GM12878 (cell line): ENCODE measurements around the gene SLC35C1. TPM values are rescaled to one million over a fixed set of nuclear protein-coding genes. Genes with fewer than 3 reads are reported as not detected.

ENCODE experiments used
- ATAC-seq: fragments of 200-7000 bp; cut with Tn5 transposase; 3 replicates; pipeline ENCODE4 v1.9.1; 2020; ENCODE audit warnings: mild to moderate bottlenecking, moderate library complexity
- BruUV-seq: library from RNA; stranded (reverse); fragments of 400-500 nt; replicated peaks from 2 replicates; lab custom pipeline; 2021; lab: Mats Ljungman, UMichigan
- CTCF ChIA-PET: fragments of 300-600 bp; sonication (Branson Sonifier 250); formaldehyde crosslinking; extraction: SDS; loops from one replicate; lab custom pipeline; 2021; ENCODE audit warnings: inconsistent platforms; lab: Yijun Ruan, JAX
- POLR2A ChIA-PET: fragments of 350-600 bp; formaldehyde crosslinking; extraction: SDS; loops from one replicate; lab custom pipeline; 2021; ENCODE audit warnings: inconsistent platforms; lab: Charles Lee
- RAD21 ChIA-PET: fragments of 300-600 bp; sonication (Branson Sonifier 250); formaldehyde crosslinking; loops from one replicate; lab custom pipeline; 2023; ENCODE audit warnings: antibody characterized with exemption; ENCODE audit not compliant: unreplicated experiment; lab: Charles Lee
- SMC1A ChIA-PET: fragments of 300-600 bp; sonication (Branson Sonifier 250); formaldehyde crosslinking; loops from one replicate; lab custom pipeline; 2023; ENCODE audit not compliant: unreplicated experiment, uncharacterized antibody; lab: Charles Lee
- DNase-seq: peaks from one replicate; pipeline ENCODE4 v3.0.0-alpha.2; 2011; ENCODE audit warnings: low read depth, low spot score
- FAIRE-seq: peaks from 3 replicates; lab custom pipeline; 2011; peaks lifted over from hg19 to GRCh38; lab: Jason Lieb, UNC
- H2AFZ ChIP-seq: 2 replicates; pipeline ENCODE4 v1.6.0; 2011; ENCODE audit warnings: low read depth, low read length, control low read depth; ENCODE audit not compliant: control insufficient read depth
- H3K27ac ChIP-seq: 2 replicates; pipeline ENCODE4 v1.5.1; 2011; ENCODE audit warnings: control low read depth; ENCODE audit not compliant: control insufficient read depth, insufficient read depth
- H3K27me3 ChIP-seq, 2 experiments: replicated peaks in 1 of 2; 2 replicates each; pipeline versions ENCODE4 v1.6.0 to v1.6.1; 2011; ENCODE audit warnings: low read length in 1 of 2; ENCODE audit not compliant: control insufficient read depth in 2 of 2, insufficient read depth in 2 of 2
- H3K36me3 ChIP-seq, 2 experiments: 2 replicates each; pipeline ENCODE4 v1.5.1; 2011; ENCODE audit warnings: low read length in 1 of 2; ENCODE audit not compliant: control insufficient read depth in 2 of 2, insufficient read depth in 2 of 2
- H3K4me1 ChIP-seq: 2 replicates; pipeline ENCODE4 v1.6.1; 2011; ENCODE audit warnings: mild to moderate bottlenecking, low read length, moderate library complexity, mixed read lengths; ENCODE audit not compliant: control insufficient read depth, insufficient read depth
- H3K4me2 ChIP-seq: 2 replicates; pipeline ENCODE4 v1.6.0; 2011; ENCODE audit warnings: control low read depth; ENCODE audit not compliant: control insufficient read depth, insufficient read depth
- H3K4me3 ChIP-seq: fragments of 200-600 bp; sonication (generic); 2 replicates; pipeline ENCODE4 v1.5.1; 2016
- H3K79me2 ChIP-seq: 2 replicates; pipeline ENCODE4 v1.6.0; 2011; ENCODE audit warnings: low read length; ENCODE audit not compliant: control insufficient read depth, insufficient read depth
- H3K9ac ChIP-seq: 2 replicates; pipeline ENCODE4 v1.8.0; 2011; ENCODE audit warnings: low read length, control low read depth, mixed read lengths; ENCODE audit not compliant: control insufficient read depth, insufficient read depth
- H3K9me3 ChIP-seq: replicated peaks from 3 replicates; pipeline ENCODE4 v1.5.1; 2011; ENCODE audit warnings: mild to moderate bottlenecking, low read length; ENCODE audit not compliant: control insufficient read depth, insufficient read depth
- H4K20me1 ChIP-seq: 2 replicates; pipeline ENCODE4 v1.6.0; 2011; ENCODE audit not compliant: control insufficient read depth, insufficient read depth
- ATF2 ChIP-seq: IDR thresholded peaks from 2 replicates; pipeline ENCODE4 v1.6.1; 2012; ENCODE audit warnings: low read length, inconsistent platforms
- BACH1 ChIP-seq: fragments of 450-650 bp; IDR thresholded peaks from 2 replicates; pipeline ENCODE4 v1.6.1; 2017; ENCODE audit warnings: mild to moderate bottlenecking, borderline replicate concordance
- CREM ChIP-seq: IDR thresholded peaks from 2 replicates; pipeline ENCODE4 v1.6.1; 2014; ENCODE audit warnings: antibody characterized with exemption, low read depth
- E2F8 ChIP-seq: fragments of 450-650 bp; IDR thresholded peaks from 2 replicates; pipeline ENCODE4 v1.6.1; 2018; ENCODE audit warnings: mild to moderate bottlenecking, low read depth, moderate library complexity; ENCODE audit not compliant: partially characterized antibody
- EED ChIP-seq: sonication (generic); IDR thresholded peaks from 2 replicates; pipeline ENCODE4 v1.6.1; 2016; ENCODE audit warnings: antibody characterized with exemption, low read depth
- EGR1 ChIP-seq, 2 experiments: IDR thresholded peaks; 1 replicate in 1 of 2; 2 replicates in 1 of 2; pipeline ENCODE4 v1.6.1; 2011 to 2012; ENCODE audit warnings: low read depth in 2 of 2, low read length in 2 of 2, borderline replicate concordance in 1 of 2, mild to moderate bottlenecking in 1 of 2, moderate library complexity in 1 of 2
- FOS ChIP-seq: IDR thresholded peaks from 3 replicates; pipeline ENCODE4 v1.6.1; 2011; ENCODE audit warnings: borderline replicate concordance; ENCODE audit not compliant: insufficient read length; ENCODE audit errors: extremely low read depth
- HCFC1 ChIP-seq: fragments of 150-350 bp; IDR thresholded peaks from 2 replicates; pipeline ENCODE4 v1.6.1; 2014; ENCODE audit warnings: low read length
- JUND ChIP-seq: IDR thresholded peaks from 2 replicates; pipeline ENCODE4 v1.6.1; 2012; ENCODE audit warnings: low read depth, mild to moderate bottlenecking, low read length, improper control_type of control experiment, moderate library complexity
- KAT2A ChIP-seq: conservative IDR thresholded peaks from 2 replicates; pipeline ENCODE4 v1.6.1; 2011; ENCODE audit warnings: low read depth, low read length; ENCODE audit not compliant: control insufficient read depth
- MTA3 ChIP-seq: IDR thresholded peaks from 2 replicates; pipeline ENCODE4 v1.6.1; 2012; ENCODE audit warnings: low read length, inconsistent platforms, borderline replicate concordance
- NFYA ChIP-seq: IDR thresholded peaks from 2 replicates; pipeline ENCODE4 v1.6.1; 2011; ENCODE audit warnings: low read depth, mild to moderate bottlenecking, low read length, improper control_type of control experiment, borderline replicate concordance
- NFYB ChIP-seq: IDR thresholded peaks from 2 replicates; pipeline ENCODE4 v1.6.1; 2011; ENCODE audit warnings: low read depth, mild to moderate bottlenecking, low read length, improper control_type of control experiment, moderate library complexity; ENCODE audit not compliant: insufficient read depth
- RCOR1 ChIP-seq: conservative IDR thresholded peaks from 2 replicates; pipeline ENCODE4 v1.6.1; 2012; ENCODE audit warnings: low read depth, low read length, improper control_type of control experiment
- RELB ChIP-seq: fragments of 450-650 bp; IDR thresholded peaks from 2 replicates; pipeline ENCODE4 v1.6.1; 2017; ENCODE audit warnings: low read depth, mild to moderate bottlenecking, moderate library complexity
- SIX5 ChIP-seq: IDR thresholded peaks from 2 replicates; pipeline ENCODE4 v1.6.1; 2011; ENCODE audit warnings: mild to moderate bottlenecking, low read depth, low read length, moderate library complexity; ENCODE audit not compliant: severe bottlenecking
- SPI1 ChIP-seq: IDR thresholded peaks from 2 replicates; pipeline ENCODE4 v1.6.1; 2011; ENCODE audit warnings: low read depth, mild to moderate bottlenecking, low read length, moderate library complexity, borderline replicate concordance; ENCODE audit not compliant: insufficient read depth
- SUPT20H ChIP-seq: IDR thresholded peaks from 2 replicates; pipeline ENCODE4 v1.6.1; 2011; ENCODE audit warnings: low read depth, mild to moderate bottlenecking, low read length, moderate library complexity, borderline replicate concordance; ENCODE audit not compliant: control insufficient read depth
- TCF7 ChIP-seq: IDR thresholded peaks from 2 replicates; pipeline ENCODE4 v1.6.1; 2014; ENCODE audit warnings: antibody characterized with exemption, borderline replicate concordance
- WGBS: methylation state at CpG from one replicate; pipeline ENCODE4 v1.1.6; 2016; ENCODE audit warnings: low lambda C conversion rate; ENCODE audit not compliant: insufficient replicate concordance, insufficient coverage; ENCODE audit errors: missing lambda C conversion rate; 5-methylcytosine and 5-hydroxymethylcytosine counted together
- in situ Hi-C: fragments of 300-500 bp; cut with MboI; formaldehyde crosslinking; loops from 9 replicates; pipeline ENCODE4 v1.14.3; 2018; ENCODE audit warnings: mixed read lengths
- intact Hi-C: fragments of 100-400 bp; cut with micrococcal nuclease; formaldehyde crosslinking; loops from one replicate; pipeline ENCODE4 v1.14.2; 2022; ENCODE audit not compliant: unreplicated experiment
- polyA plus RNA-seq, 11 experiments: library from polyadenylated mRNA; depleted of rRNA in 4 of 11; unstranded in 6 of 11; stranded (reverse) in 5 of 11; fragments of >200 nt; fragmentation: Nextera tagmentation in 4 of 11; fragmentation: Illumina TruSeq in 1 of 11; extraction: Ambion mirVana in 4 of 11; extraction: Trizol in 1 of 11; gene quantifications; 1 replicate in 1 of 11; 2 replicates in 10 of 11; pipeline versions ENCODE4 v1.2.1 to v1.2.3, GENCODE V29; 2011 to 2016; ENCODE audit warnings: inconsistent platforms in 2 of 11, missing spikeins in 2 of 11, low read depth in 1 of 11
- total RNA-seq, 4 experiments: library from RNA; depleted of rRNA in 3 of 4; stranded (reverse); fragments of >200 nt in 3 of 4; fragmentation: Illumina TruSeq in 1 of 4; extraction: Trizol in 1 of 4; gene quantifications; 2 replicates each; pipeline versions ENCODE4 v1.2.1 to v1.2.3, GENCODE V29; 2013 to 2021

SLC35C1 gene
- total and polyA plus RNA-seq, 10 of the 15 experiments (the other 5 are each of a cell fraction or from before 2014, with no cell fraction given) = 0.55 to 9.7 (median 4.3) TPM

- in situ Hi-C loops = no loop called here
- no peak overlapping the region for H3K9ac ChIP-seq
- peaks cover 2 to 7% of the 10 kb centered on the region in 2 experiments; a peak in 3 of 4 replicates for H3K27me3 ChIP-seq
- 17% methylated on average over 7 of the region's 7 CpGs for WGBS
- no peaks in the 10 kb centered on the region for H4K20me1 ChIP-seq
- no peak for FAIRE-seq
- POLR2A ChIA-PET = no interaction called here
- no TSS peak for BruUV-seq
- no peaks in the 10 kb centered on the region for H3K9me3 ChIP-seq
- no peak overlapping the region for H3K27ac ChIP-seq
- SMC1A ChIA-PET = no interaction called here
- no peak overlapping the region for H3K4me2 ChIP-seq
- TF ChIP-seq BACH1 = no peak
- TF ChIP-seq ATF2 = no peak
- TF ChIP-seq EGR1 (IDR thresholded peaks at IDR 0.05; ENCODE audit: borderline replicate concordance in 1 of 2, low read depth in 2 of 2, low read length in 2 of 2) = no peak
- no peak for TF ChIP-seq MTA3
- TF ChIP-seq SPI1 = no peak
- no peak for TF ChIP-seq TCF7
- no peak for TF ChIP-seq HCFC1
- no peak for TF ChIP-seq NFYA
- no peak for TF ChIP-seq RCOR1
- TF ChIP-seq FOS = no peak
- no peak for TF ChIP-seq CREM
- TF ChIP-seq JUND = no peak
- TF ChIP-seq EED = no peak
- TF ChIP-seq NFYB = no peak
- no peak for TF ChIP-seq SUPT20H
- TF ChIP-seq RELB = no peak
- no peak for TF ChIP-seq KAT2A
- TF ChIP-seq SIX5 = no peak
- TF ChIP-seq E2F8 = no peak
- TF ChIP-seq, all 136 proteins: peak for 0
- Histone ChIP-seq H3K36me3 (no peaks in the 10 kb centered on the region), H3K4me1 (peaks cover 9% of the 10 kb centered on the region), H2AFZ (no peak overlapping the region), H3K79me2 (no peaks in the 10 kb centered on the region), H3K4me3 (no peak overlapping the region)
- ATAC-seq (no peak), DNase-seq (no peak)
- ChIA-PET CTCF (interaction anchor here (0.7 to 1.6 kb wide), 3 partner anchors 36 to 198 kb away, joined by 3 to 7 read pairs (median 3); no protein-coding TSS in a partner anchor), RAD21 (no interaction called here)
- intact Hi-C loops = no loop called here
Measured at GRCh38 chr11:45766469-45766868, 38.5 kb upstream of the SLC35C1 start.
